Immature natural killer cell (primary cell): ENCODE measurements around the gene CGB2. TPM values are rescaled to one million over a fixed set of nuclear protein-coding genes. Genes with fewer than 3 reads are reported as not detected.
"Not testable (repeated sequence)": the region's sequence is repeated elsewhere in the genome, so short reads cannot be mapped to it uniquely, and the experiment has no call there.

Experiments
- DNase-seq, 3 donors: peaks; one replicate each; pipeline ENCODE4 v3.0.0; 2022; ENCODE audit warnings: mixed read lengths in 1 of 3
- H3K27ac Mint-ChIP-seq, 6 donors: one replicate each; pipeline ENCODE4 v1.8.0; 2020; ENCODE audit warnings: mixed read lengths in 6 of 6, mild to moderate bottlenecking in 5 of 6, inconsistent platforms in 4 of 6, moderate library complexity in 3 of 6
- H3K27me3 Mint-ChIP-seq, 3 donors: one replicate each; pipeline ENCODE4 v1.8.0; 2020 to 2021; ENCODE audit warnings: low read depth in 3 of 3, mild to moderate bottlenecking in 3 of 3, mixed read lengths in 3 of 3, moderate library complexity in 3 of 3, inconsistent platforms in 1 of 3
- H3K36me3 Mint-ChIP-seq, 3 donors: one replicate each; pipeline ENCODE4 v1.8.0; 2020; ENCODE audit warnings: mixed read lengths in 3 of 3, inconsistent platforms in 2 of 3, mild to moderate bottlenecking in 2 of 3
- H3K4me1 Mint-ChIP-seq, 2 donors: one replicate each; pipeline ENCODE4 v1.8.0; 2020; ENCODE audit warnings: inconsistent platforms in 2 of 2, mild to moderate bottlenecking in 2 of 2, mixed read lengths in 2 of 2, moderate library complexity in 1 of 2
- H3K4me3 Mint-ChIP-seq, 5 donors: one replicate each; pipeline ENCODE4 v1.8.0; 2020; ENCODE audit warnings: mild to moderate bottlenecking in 5 of 5, mixed read lengths in 5 of 5, inconsistent platforms in 3 of 5, moderate library complexity in 3 of 5
- H3K9me3 Mint-ChIP-seq, 6 donors: one replicate each; pipeline ENCODE4 v1.8.0; 2020; ENCODE audit warnings: mild to moderate bottlenecking in 6 of 6, mixed read lengths in 6 of 6, inconsistent platforms in 4 of 6, moderate library complexity in 3 of 6
- polyA plus RNA-seq, 3 donors: library from polyadenylated mRNA; unstranded; fragments of 300-500 nt; fragmentation: Illumina TruSeq; gene quantifications; one replicate each; pipeline ENCODE4 v1.2.3, GENCODE V29; 2021

CGB2 gene
- polyA plus RNA-seq, 3 donors from 2014 or later: not detected

GRCh38 chr19:49016067-49016839 is 15.4 kb upstream of the CGB2 start:
- no peaks in the 10 kb centered on the region for H3K9me3 Mint-ChIP-seq
- peaks cover 24 to 25% of the 10 kb centered on the region in 2 donors for H3K4me1 Mint-ChIP-seq
- H3K27me3 Mint-ChIP-seq: peaks cover 0 to 9% (median 0%) of the 10 kb centered on the region in 3 donors
- H3K4me3 Mint-ChIP-seq: peak overlapping the region in 1 of 5 donors; percentile 25
- no peaks in the 10 kb centered on the region for H3K36me3 Mint-ChIP-seq
- DNase-seq: no peak
- H3K27ac Mint-ChIP-seq: peak overlapping the region in 1 of 6 donors; percentile 12

- Mint-ChIP-seq H3K4me1 (peaks cover 25 to 26% of the 10 kb centered on the region in 2 donors), H3K27me3 (peaks cover 0 to 11% (median 0%) of the 10 kb centered on the region in 3 donors), H3K4me3 (peak within 1 kb of the TSS; percentile 82 to 91 (median 90)), H3K36me3 (no peaks in the 10 kb centered on the region), H3K9me3 (no peaks in the 10 kb centered on the region), H3K27ac (peak within 1 kb of the TSS in 3 of 6 donors; percentile 12 to 34 (median 24))
- no peak for DNase-seq
Observed at GRCh38 chr19:49017041-49017665, 14.5 kb upstream of the CGB2 start, which contains the start of gene LHB. Gene LHB (minus strand): TSS chr19:49017091. CDS start chr19:49017081, 10 bp downstream.

GRCh38 chr19:49017666-49018351 is 13.9 kb upstream of the CGB2 start:
- no peaks in the 10 kb centered on the region for H3K36me3 Mint-ChIP-seq
- peak overlapping the region; percentile 82 to 91 (median 90) for H3K4me3 Mint-ChIP-seq
- peaks cover 0 to 11% (median 0%) of the 10 kb centered on the region in 3 donors for H3K27me3 Mint-ChIP-seq
- peak overlapping the region in 1 of 6 donors; percentile 24 for H3K27ac Mint-ChIP-seq
- peaks cover 25 to 26% of the 10 kb centered on the region in 2 donors for H3K4me1 Mint-ChIP-seq
- no peaks in the 10 kb centered on the region for H3K9me3 Mint-ChIP-seq
- peak; percentile 59 to 66 (median 62) for DNase-seq

DNA sequence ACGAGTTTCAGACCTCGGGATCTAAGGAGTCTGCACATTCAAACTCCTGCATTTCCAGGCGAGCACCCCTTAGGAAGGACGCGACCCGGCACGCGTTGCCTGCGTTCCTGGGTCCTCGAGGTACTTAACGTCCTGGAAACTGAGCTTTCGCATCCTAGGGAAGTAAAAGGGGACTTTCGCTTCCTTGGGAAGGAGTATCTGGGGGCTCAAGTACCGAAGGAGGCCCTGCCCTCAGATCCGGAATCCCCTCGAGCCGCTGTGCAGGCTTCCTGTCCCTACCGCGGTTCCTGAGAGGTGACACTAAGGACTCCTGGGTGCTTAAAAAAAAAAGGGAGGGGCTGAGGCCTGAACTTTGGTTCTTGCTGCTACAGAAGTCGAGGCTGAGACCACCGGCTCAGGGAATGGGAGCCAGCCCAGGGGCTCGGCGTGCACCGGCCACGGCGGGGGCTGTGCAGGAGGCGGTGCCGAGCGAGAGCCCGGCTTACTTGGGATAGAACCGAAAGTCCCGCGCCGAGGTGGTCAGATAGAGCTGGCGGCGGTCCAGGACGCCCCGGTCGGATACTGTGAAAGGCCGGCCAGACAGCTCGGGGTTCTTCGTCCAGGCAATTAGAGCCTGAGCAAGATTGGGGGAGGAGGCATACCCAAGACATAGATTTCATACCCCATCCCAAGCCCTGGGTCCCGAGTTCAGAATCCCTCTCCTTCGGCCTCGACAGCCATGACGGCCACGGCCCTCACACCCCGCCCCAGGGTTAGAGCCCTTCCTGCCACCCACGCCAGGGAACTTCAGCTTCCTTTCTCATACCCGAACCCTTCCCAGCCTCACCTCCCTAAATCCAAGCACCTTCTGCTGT is 13.1 kb upstream of the CGB2 start:
- Mint-ChIP-seq H3K4me1 (peaks cover 25 to 26% of the 10 kb centered on the region in 2 donors), H3K27ac (peak overlapping the region in 5 of 6 donors; percentile 4 to 63 (median 49)), H3K27me3 (peaks cover 0 to 11% (median 0%) of the 10 kb centered on the region in 3 donors), H3K4me3 (peak overlapping the region; percentile 82 to 91 (median 90))
- not testable (repeated sequence) for H3K9me3 Mint-ChIP-seq, H3K36me3 Mint-ChIP-seq
- peak; percentile 16 to 31 (median 30) for DNase-seq

- peaks cover 25 to 26% of the 10 kb centered on the region in 2 donors for H3K4me1 Mint-ChIP-seq
- peaks cover 0 to 11% (median 0%) of the 10 kb centered on the region in 3 donors for H3K27me3 Mint-ChIP-seq
- H3K27ac Mint-ChIP-seq: peak overlapping the region in 5 of 6 donors; percentile 4 to 63 (median 49)
Observed at GRCh38 chr19:49019242-49019932, 12.3 kb upstream of the CGB2 start.

DNA sequence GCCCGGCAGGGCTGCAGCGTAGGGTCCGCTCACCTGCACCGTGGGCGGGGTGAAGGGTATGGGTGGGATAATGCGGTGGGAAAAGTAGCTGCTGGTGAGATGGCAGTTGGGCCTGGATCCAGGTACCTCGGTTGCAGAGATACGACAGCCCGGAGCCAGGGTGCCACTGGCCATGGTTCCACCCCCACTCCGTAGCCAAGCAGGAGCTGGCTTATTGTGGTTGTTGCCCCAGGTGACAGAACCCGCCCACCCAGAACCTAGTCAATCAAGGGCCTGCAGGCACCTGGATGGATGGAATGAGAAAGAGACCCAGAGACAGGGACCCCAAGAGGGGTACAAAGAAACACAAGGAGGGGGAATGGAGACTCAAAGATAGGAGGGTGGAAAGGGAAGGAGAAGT is 11.3 kb upstream of the CGB2 start:
- Mint-ChIP-seq H3K9me3 (no peaks in the 10 kb centered on the region), H3K27me3 (peaks cover 0 to 11% (median 0%) of the 10 kb centered on the region in 3 donors), H3K27ac (no peak overlapping the region), H3K4me1 (peaks cover 25 to 26% of the 10 kb centered on the region in 2 donors), H3K4me3 (peak overlapping the region in 3 of 5 donors; percentile 9 to 84 (median 20)), H3K36me3 (no peaks in the 10 kb centered on the region)
- DNase-seq: no peak

More at GRCh38 chr19:49019242-49019932, 12.3 kb upstream of the CGB2 start:
- DNase-seq: peak; percentile 56 to 62 (median 57)
- Mint-ChIP-seq H3K9me3 (no peaks in the 10 kb centered on the region), H3K4me3 (peak overlapping the region; percentile 82 to 91 (median 90)), H3K36me3 (no peaks in the 10 kb centered on the region)

GRCh38 chr19:49020931-49021895 is 10.5 kb upstream of the CGB2 start:
- Mint-ChIP-seq H3K36me3 (no peaks in the 10 kb centered on the region), H3K27ac (peak overlapping the region in 3 of 6 donors; percentile 2 to 42 (median 42)), H3K9me3 (no peaks in the 10 kb centered on the region), H3K4me1 (peaks cover 25 to 26% of the 10 kb centered on the region in 2 donors), H3K27me3 (peaks cover 0 to 11% (median 0%) of the 10 kb centered on the region in 3 donors), H3K4me3 (peak overlapping the region in 2 of 5 donors; percentile 4 to 11)
- no peak for DNase-seq

GRCh38 chr19:49022116-49022515 is 9.6 kb upstream of the CGB2 start:
- Mint-ChIP-seq H3K4me1 (peaks cover 23 to 26% of the 10 kb centered on the region in 2 donors), H3K4me3 (no peak overlapping the region), H3K27me3 (peaks cover 0 to 11% (median 0%) of the 10 kb centered on the region in 3 donors), H3K9me3 (no peaks in the 10 kb centered on the region), H3K27ac (no peak overlapping the region), H3K36me3 (no peaks in the 10 kb centered on the region)
- DNase-seq: no peak

GRCh38 chr19:49024233-49024632 is 7.5 kb upstream of the CGB2 start, which contains the start of gene CGB3:
Gene CGB3 (minus strand): TSS chr19:49024333. CDS start chr19:49023971, 362 bp downstream.
- peaks cover 9 to 16% of the 10 kb centered on the region in 2 donors for H3K4me1 Mint-ChIP-seq
- not testable (repeated sequence) for H3K27ac Mint-ChIP-seq, H3K9me3 Mint-ChIP-seq, H3K27me3 Mint-ChIP-seq, H3K36me3 Mint-ChIP-seq, H3K4me3 Mint-ChIP-seq, DNase-seq

- H3K4me1 Mint-ChIP-seq, H3K36me3 Mint-ChIP-seq, H3K27me3 Mint-ChIP-seq, H3K9me3 Mint-ChIP-seq, H3K27ac Mint-ChIP-seq, H3K4me3 Mint-ChIP-seq, DNase-seq: not testable (repeated sequence)
Observed at GRCh38 chr19:49025088-49025487, 6.6 kb upstream of the CGB2 start.

DNA sequence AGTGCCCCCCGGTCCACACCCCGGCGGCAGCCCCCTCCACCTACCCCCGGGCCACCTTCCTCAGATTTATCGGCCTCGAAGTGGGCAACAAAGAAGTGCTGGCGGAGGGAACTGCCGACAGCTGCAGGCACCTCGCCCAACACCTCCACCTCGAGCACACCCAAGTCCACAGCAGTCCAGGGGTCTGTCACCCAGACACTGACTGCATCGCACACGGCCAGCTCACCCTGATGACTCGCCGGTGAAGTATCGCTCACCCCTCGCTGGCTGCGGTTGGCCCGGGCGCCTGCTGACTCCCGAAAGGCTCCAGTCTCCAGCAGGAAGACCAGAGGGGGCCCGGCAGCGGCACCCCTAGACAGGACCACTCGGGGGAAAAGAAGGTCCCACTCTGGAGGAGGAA is 6.1 kb upstream of the CGB2 start:
- not testable (repeated sequence) for H3K4me3 Mint-ChIP-seq, H3K36me3 Mint-ChIP-seq, H3K27me3 Mint-ChIP-seq, H3K4me1 Mint-ChIP-seq, H3K9me3 Mint-ChIP-seq, DNase-seq, H3K27ac Mint-ChIP-seq

GRCh38 chr19:49028686-49029085 is 3.0 kb upstream of the CGB2 start:
- H3K27me3 Mint-ChIP-seq, H3K9me3 Mint-ChIP-seq, H3K36me3 Mint-ChIP-seq, H3K4me1 Mint-ChIP-seq, DNase-seq, H3K27ac Mint-ChIP-seq, H3K4me3 Mint-ChIP-seq: not testable (repeated sequence)
